Glomerular endothelial cell (primary cell): ENCODE data around the gene CNNM2. TPM values are rescaled to one million over a fixed set of nuclear protein-coding genes. Genes with fewer than 3 reads are reported as not detected.
"Not testable (repeated sequence)": the region's sequence is repeated elsewhere in the genome, so short reads cannot be mapped to it uniquely, and the experiment has no call there.

Experiments used
- DNase-seq: peaks from one replicate; pipeline ENCODE4 v3.0.0-alpha.2; 2011; ENCODE audit warnings: low read depth, low spot score; ENCODE audit errors: extremely low read depth
- total RNA-seq: library from RNA; depleted of rRNA; stranded (reverse); fragments of >200 nt; gene quantifications from 2 replicates; pipeline ENCODE4 v1.2.3, GENCODE V29; 2015

CNNM2 gene
- total RNA-seq, 1 donor from 2014 or later, result 4.3 TPM

DNA sequence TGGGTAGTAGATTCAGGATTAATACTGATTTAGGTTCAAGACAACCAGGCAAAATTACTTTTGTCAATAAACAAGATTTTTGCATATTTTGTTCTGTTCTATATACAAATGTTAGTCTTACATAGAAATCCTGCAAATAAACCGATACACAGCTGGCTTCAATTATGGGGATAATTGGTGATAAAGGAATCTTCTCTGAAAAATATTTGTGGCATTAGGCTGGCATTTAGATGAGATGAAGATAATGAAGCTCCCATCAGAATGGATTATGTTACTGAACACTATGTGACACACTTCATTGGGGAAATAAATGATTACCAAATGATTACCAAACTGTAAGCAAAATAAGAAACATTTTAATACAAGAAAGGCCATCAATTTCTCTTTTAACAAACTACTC is 209.1 kb downstream of the CNNM2 start:
- DNase-seq, result no peak

DNA sequence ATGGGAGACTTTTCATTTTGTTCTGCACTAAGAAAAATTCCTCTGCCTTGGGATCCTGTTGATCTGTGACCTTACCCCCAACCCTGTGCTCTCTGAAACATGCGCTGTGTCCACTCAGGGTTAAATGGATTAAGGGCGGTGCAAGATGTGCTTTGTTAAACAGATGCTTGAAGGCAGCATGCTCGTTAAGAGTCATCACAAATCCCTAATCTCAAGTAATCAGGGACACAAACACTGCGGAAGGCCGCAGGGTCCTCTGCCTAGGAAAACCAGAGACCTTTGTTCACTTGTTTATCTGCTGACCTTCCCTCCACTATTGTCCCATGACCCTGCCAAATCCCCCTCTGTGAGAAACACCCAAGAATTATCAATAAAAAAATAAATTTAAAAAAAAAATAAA is 212.1 kb downstream of the CNNM2 start:
- not testable (repeated sequence) for DNase-seq

DNA sequence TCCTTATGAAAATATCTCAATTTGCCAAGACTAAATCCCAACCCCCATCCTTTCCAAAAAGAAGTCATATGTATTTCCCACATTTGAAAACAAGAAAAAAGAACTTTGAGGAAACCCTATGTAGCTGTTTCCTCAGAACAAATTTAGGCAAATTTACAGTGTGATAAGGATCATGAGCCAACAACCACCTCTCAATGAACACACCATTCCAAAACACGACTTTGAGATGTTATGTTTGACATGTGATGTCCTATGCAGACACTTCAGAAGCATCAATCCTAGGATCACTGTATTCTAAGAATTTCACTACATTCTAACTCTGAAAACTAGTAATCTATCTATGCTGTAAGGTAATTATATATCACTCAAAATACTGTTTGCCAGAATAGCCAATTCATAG is 212.8 kb downstream of the CNNM2 start:
- DNase-seq, result no peak

DNA sequence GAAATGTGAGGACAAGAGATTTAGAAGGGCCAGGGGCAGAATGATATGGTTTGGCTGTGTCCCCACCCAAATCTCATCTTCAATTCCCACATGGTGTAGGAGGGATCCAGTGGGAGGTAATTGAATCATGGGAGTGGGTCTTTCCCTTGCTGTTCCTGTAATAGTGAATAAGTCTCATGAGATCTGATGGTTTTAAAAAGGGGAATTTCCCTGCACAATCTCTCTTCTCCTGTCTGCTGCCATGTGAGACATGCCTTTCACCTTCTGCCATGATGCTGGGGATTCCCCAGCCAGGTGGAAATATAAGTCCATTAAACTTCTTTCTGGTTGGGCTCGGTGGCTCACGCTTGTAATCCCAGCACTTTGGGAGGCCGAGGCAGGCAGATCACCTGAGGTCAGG is 217.1 kb downstream of the CNNM2 start:
- DNase-seq, result not testable (repeated sequence)

DNA sequence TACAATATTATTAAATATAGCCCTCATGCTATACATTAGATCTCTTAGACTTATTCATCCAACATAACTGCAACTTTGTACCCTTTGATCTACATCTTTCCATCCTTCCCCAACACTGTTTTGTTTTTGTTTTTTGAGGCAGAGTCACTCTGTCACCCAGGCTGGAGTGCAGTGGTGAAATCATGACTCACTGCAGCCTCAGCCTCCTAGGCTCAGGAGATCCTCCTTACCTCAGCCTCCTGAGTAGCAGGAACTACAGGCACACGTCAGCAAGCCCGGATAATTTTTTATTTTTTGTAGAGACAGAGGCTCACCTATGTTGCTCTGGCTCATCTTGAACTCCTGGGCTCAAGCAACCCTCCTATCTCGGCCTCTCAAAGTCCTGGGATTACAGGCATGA is 221.7 kb downstream of the CNNM2 start:
- DNase-seq, result no peak

Other genes with a start within 250 kb of the CNNM2 start
- 6.4 and 7.4 TPM in 2 replicates for gene ARL3, start 203.9 kb upstream of the CNNM2 start, total RNA-seq
- 2.7 and 6.0 TPM in 2 replicates for gene SFXN2, start 203.7 kb upstream of the CNNM2 start, total RNA-seq
- 77.8 and 101 TPM in 2 replicates for gene WBP1L, start 174.3 kb upstream of the CNNM2 start, total RNA-seq
- not detected in 2 replicates for gene CYP17A1, start 80.9 kb upstream of the CNNM2 start, total RNA-seq
- gene BORCS7, start 64.0 kb upstream of the CNNM2 start, total RNA-seq, result 16.2 and 22.5 TPM in 2 replicates
- gene AS3MT, start 48.8 kb upstream of the CNNM2 start, total RNA-seq, result 0.58 and 0.82 TPM in 2 replicates